GM19351 (cell line): ENCODE measurements around the gene WDR73.
"Not testable (repeated sequence)": the region's sequence is repeated elsewhere in the genome, so short reads cannot be mapped to it uniquely, and the experiment has no call there.

ENCODE experiments used
- ATAC-seq: cut with Tn5 transposase; IDR thresholded peaks from one replicate; pipeline ENCODE4 v1.9.1; 2021; ENCODE audit warnings: mild to moderate bottlenecking, moderate library complexity; ENCODE audit not compliant: unreplicated experiment

WDR73 gene

DNA sequence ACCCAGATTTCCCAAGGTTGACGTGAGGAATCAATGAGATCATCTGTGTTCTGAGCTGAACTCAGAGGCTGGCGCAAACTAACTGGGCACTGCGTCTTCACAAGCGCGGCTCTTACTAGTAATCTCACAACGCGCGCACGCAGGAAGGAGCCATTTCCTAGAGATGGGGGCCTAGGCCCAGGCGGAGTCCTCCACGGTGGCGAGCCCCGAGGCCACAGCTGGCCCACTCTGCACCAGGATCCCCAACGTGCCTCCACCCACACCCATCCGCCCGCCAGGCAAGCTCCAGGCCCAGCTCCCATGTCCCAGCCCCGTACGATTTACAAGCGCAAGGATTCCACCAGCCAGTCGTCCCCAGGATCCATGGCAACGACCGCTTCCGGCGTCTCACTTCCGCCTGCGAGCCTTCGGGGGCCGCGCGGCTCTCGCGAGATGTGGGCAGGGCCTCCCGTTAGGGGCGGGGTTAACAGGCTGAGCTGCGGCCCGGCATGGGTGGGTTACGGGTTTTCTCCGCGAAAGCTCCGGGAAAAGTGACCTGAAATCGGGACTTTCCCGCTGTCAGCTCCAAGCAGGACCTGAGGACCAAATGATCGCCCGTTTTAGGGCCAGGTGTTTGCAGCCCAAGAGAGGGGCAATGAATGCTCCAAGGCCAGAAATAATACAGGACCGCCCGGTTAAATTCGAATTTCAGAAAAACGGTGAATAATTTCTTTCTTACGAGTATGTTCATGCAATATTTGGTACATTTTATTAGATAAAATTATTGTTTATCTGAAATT is at the start of gene WDR73:
Gene WDR73, minus strand, starts transcription at position 374 of the 779 bp plus-strand sequence. Its CDS starts 9 bp downstream, at position 365.
- peak; percentile 84 for ATAC-seq

DNA sequence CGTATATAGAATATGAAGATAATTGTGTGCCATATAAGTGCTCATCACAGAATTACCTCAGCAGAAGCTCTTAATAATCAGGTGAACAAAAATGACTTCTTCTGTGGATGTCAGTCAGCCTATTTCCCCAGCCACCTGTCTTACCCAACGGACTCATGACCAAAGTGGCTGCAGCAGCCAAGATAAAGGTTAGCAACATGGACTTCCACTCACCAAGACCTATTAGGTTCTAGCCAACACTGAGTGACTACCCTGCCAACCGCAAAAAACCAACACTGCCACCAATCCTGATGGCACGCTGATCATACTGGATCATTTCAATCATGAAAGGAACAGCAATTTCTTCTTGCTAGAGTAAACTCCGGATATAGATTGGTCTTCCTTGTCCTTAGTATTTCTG is 49.7 kb upstream of the WDR73 start:
- no peak for ATAC-seq

DNA sequence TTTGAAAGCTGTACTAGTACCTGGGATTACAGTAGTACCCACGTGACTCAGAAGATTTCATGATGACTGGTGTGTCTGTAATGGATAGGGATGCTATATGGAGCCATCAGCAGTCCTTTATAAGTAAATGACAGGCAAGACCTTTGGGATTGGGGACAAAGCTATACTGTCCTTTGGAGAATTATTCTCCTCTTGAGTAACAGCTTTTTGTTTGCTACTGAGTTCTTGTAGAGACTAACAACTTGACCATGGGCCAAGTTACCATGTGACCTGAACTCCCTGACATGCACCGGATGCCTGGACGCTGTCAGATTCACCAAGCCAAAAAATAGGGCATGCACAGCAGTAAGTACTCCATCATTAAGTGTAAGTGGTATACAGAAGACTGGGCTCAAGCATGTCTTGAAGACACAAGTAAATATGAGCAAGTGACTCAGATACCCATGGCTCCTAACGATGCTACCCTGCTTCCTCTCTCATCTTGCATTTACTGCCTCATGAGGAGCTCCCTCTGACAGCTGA is 48.9 kb upstream of the WDR73 start:
- no peak for ATAC-seq

DNA sequence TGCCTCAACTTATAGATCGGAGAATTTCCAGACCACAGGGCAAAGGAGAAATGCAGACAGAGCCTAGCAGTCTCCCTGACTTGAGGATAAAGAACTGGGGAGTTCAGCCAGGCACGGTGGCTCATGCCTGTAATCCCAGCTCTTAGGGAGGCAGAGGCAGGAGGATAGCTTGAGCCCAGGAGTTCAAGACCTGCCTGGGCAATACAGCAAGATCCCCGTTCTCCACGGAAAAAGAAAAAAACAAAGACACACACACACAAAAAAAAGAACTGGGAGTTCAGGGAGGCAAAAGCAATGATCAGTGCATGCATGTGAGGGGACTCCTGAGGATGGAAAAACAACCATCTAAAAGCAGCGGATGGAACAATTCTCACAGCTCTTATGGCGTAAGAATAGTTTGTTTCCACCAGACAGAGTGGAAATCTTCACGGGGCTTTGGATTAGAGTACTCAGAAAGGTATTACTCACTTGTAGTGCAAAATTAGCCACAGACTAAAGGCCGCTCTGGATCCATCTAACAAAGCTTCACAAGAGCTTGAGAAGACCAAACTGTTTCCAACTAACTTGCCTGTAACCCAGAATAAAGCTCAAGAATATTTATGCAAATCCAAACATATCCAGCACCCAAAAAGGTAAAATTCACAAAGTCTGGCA is 45.6 kb upstream of the WDR73 start:
- no peak for ATAC-seq

DNA sequence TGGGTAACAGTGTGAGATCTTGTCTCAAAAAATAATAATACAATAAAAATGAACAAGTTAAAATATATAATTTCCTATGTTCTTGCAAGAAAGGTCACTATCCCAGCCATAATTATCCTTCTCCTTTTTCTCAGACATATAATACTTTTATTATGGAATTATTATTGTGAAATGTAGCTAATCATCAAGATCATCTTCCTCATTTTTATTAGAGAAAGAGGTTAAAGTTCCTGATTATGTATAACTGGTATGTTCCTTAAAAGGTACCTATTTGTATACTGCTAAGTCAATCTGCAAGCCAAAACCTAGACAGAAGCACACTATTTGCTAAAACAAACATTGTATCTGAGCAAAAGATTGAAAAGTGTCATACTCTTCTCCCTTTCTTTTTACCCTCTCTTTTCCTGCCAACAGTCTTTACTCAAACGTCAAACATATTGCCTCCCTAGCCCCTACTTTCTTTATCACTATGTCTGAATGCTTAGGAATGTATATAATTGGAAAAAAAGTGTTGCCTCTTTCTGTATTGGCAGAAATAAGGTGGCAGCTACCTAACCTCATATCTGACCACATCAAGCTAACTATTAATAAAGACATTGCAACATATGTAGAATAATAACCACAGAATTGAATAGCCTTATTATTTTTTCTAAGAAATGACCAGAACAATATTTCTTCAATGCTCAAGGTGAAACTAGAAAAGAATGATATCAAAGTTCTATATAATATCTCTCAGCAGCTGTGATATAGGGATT is 43.3 kb upstream of the WDR73 start:
- ATAC-seq, result no peak

DNA sequence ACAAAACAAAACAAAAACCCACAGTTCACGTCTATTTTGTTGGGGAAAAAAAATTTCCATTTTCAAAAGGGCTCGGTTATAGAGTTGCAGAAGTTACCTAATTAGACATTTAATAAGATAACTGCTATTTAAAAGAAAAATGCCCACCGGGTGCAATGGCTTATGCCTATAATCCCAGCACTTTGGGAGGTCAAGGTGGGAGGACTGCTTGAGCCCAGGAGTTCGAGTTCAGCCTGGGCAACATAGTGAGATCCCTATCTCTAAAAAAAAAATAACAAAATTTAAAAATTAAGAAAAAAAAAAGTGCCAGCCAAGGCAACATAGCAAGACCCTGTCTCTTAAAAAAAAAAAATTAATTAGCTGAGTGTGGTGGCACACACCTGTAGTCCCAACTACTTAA is 42.7 kb upstream of the WDR73 start:
- ATAC-seq, result no peak

DNA sequence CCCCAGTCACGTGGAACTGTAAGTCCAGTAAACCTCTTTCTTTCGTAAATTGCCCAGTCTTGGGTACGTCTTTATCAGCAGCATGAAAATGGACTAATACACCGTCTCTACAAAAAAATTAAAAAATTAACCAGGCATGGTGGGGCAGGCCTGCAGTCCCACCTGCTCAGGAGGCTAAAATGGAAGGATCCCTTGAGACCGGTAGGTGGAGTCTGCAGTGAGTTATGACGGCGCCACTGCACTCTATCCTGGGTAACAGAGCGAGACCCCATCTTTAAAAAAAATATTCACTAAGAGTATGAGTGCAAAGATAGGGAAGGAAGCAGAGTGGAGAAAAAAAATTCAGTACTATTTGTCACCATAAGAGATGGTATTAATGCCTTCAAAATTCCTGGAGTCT is 36.3 kb upstream of the WDR73 start:
- no peak for ATAC-seq

DNA sequence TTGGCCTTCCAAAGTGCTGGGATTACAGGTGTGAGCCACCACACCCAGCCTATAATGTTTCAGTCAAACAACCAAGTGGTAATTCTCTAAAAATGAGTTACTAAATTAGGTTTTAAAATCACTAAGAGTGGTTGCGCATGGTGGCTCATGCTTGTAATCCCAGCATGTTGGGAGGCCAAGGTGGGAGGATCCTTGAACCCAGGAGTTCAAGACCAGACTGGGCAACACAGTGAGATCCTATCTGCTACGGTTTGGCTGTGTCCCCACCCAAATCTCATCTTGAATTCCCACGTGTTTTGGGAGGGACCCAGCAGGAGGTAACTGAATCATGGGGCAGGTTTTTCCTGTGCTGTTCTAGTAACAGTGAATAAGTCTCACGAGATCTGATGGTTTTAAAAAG is 35.8 kb upstream of the WDR73 start:
- no peak for ATAC-seq

DNA sequence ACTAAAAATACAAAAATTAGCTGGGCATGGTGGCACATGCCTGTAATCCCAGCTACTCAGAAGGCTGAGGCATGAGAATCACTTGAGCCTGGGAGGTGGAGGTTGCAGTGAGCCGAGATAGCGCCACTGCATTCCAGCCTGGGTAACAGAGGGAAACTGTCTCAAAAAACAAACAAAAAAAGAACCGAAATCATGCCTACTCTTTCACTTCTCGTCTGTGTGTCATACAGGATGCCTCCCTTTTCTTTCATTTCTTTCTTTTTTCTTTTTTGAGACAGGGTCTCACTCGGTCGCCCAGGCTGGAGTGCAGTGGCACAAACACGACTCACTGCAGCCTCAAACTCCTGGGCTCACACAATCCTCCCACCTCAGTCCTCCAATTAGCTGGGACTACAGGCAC is 32.4 kb upstream of the WDR73 start:
- ATAC-seq, result not testable (repeated sequence)

DNA sequence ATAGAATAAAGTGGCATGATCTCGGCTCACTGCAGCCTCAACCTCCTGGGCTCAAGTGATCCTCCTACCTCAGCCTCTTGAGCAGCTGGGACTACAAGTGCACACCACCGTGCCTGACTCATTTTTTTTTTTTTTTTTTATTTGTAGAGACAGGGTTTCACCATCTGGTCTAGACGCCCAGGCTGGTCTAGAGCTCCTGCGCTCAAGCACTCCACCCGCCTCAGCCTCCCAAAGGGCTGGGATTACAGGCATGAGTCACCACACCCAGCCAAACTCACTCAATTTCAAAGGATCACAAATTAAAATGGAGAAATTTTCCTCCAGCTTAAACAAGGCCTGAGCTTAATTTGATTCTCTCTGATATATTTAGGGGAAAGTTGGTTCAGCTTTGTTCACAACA is 31.2 kb upstream of the WDR73 start:
- ATAC-seq, result no peak

DNA sequence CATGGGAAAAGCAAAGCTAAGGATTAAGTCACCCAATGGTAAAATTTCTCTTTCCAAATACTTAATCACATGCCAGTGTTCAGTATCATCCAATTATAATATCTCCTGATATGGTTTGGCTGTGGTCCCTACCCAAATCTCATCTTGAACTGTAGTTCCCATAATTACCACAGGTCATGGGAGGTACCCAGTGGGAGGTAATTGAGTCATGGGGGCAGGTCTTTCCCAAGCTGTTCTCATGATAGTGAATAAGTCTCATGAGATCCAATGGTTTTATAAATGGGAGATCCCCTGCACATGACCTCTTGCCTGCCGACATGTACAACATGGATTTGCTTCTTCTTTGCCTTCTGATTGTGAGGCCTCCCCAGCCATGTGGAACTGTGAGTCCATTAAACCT is 30.0 kb upstream of the WDR73 start:
- ATAC-seq, result no peak

DNA sequence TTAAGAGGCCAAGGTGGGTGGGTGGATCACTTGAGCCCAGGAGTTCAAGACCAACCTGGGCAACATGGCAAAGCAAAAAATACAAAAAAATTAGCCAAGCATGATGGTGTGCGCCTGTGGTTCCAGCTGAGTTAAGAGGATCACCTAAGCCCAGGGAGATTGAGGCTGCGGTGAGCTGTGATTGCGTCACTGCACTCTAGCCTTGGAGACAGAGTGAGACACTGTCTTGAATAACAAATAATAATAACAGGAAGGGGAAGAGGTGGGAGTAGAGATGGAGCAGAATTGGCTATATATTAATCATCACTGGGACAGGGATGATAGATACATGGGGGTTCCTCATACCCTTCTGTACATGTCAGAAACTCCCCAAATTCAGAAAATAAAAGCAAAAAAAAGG is 27.7 kb upstream of the WDR73 start:
- peak; percentile 69 for ATAC-seq

DNA sequence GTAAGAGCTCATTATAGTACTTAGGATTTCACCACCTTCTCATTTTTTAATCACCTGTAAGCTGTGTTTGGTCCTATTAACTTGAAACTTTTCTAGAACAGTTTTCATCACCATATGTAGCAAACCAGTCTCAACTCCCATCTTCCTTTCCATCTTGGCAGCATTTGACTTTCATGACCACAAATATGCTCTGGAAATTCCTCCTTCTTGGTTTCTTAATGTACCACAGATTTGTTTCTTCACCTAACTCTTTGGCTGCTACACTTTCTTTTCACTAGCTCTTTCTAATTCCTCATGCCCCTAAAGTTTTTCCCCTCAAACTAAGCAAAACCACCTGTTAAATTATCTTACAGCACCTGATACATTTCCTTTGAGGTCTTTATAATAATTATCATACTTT is 17.1 kb upstream of the WDR73 start:
- ATAC-seq, result no peak

DNA sequence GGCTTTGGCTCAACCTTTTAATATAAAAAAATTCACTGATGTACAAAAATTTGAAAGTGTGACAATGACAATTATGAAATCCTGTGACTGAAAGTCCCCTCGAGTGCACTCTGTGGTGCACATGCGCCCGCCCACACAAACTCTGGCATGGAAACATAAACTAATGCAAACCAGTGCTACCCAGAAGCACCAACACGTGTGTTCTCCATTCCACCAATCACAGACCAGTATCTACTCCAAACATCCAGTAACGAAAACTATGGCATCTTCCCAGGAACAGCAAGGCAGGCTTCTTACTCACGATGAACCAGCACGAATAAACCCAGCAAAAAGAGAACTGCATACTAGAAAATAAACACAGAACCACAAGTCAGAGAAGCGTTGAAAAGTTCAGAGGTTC is 15.6 kb upstream of the WDR73 start:
- ATAC-seq, result no peak

DNA sequence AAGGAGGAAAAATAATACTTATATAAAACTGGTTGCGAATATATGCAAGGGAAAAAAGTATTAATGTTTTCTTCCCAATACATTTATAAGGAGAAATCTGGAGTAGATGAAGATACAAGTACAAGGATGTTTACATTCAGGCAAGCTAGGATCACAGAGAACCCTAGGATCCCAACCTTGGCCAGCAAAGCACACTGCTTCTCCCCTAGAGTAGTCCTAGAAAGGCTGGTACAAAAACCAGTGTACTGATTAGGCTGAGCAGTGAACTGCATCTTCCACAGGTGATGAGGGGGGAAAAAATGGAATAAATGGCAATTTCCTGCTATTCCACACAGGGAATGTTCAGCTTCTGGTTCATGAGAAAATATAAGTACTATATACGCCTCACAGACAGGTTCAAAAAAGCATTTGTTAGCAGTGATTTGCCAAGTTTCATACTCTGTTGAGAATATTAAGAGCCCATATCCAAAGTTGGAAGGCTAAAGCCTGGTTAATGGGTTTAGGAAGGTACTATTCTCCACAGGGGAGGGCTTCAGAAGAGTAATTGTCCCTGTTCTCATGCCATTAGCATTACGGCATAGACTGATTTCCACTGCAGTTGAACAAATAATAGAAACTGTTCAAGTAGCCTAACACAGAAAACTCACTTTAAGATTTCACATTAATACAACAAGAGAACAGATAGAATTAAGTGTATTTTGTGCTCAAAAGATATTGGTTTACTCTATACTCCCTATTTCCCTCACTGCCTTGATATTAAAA is 14.3 kb upstream of the WDR73 start:
- no peak for ATAC-seq

DNA sequence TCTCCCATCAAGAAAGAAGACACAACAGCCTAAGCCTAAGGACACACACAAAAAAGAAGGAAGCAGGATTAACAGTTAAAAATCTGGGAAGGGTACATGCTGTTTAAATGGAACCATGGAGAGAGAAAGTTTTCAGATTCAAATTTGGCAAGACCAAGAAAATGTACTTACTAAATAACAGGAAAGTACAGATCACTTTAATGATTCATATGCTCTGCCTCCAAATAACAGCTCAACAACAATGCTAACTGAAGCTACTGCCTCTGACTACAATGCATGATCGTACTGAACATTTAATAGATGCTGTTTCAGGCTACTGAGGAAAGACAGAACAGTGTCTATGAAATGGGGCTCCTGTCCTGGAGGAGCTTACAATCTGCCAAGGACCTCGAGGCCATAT is 12.3 kb upstream of the WDR73 start:
- no peak for ATAC-seq

DNA sequence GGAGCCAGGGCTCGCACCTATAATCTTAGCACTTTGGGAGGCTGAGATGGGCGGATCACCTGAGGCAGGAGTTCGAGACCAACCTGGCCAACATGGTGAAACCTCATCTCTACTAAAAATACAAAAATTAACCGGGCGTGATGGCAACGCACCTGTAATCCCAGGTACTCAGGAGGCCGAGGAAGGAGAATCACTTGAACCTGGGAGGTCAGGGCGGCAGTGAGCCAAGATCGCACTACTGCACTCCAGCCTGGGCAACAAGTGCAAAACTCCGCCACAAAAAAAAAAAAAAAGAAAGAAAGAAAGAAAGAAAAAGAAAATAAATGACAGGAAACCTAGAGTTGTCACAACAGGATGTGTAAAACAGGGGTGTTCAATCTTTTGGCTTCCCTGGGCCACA is 6.9 kb upstream of the WDR73 start:
- ATAC-seq, result no peak

DNA sequence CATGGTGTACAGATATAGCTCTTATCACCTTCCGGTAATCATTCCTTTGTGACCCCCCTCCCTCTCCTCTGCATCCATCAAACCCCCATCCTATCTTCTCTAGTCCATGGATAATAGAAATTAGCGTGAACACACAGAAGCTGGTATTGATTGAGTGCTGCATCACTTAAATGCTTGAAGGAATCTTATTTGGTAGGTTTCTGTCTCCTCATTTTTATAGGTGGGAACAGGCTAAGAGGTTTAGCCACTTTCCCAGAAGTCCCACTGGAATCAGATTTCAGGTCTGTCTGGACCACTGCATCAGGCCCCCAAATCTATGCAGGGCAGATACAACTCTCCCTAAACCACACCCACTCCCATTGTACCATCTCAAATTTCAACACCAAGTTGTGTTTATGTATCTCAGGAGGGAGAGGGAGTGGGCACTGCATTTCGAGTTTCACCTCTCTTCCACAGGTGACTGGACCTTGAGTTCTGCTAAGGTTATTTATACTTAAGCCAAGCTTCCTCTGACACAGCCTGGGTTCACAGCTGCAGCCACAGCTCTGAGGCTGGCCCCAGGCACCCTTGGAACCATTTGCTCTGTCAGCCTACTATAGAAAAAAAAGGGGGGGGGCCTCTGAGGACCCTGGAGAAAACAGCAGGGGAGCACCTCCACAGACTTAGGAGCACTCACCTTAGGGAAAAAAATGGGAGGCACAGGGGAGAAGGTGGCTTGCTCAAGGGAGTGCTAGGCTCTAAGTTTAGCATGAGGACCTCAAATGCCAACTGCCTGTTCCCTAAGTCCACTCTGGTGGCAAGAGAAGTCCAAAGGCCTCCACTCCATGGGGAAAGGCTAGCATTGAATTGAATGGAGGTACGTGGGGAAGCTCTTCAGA is 6.1 kb upstream of the WDR73 start:
- no peak for ATAC-seq

DNA sequence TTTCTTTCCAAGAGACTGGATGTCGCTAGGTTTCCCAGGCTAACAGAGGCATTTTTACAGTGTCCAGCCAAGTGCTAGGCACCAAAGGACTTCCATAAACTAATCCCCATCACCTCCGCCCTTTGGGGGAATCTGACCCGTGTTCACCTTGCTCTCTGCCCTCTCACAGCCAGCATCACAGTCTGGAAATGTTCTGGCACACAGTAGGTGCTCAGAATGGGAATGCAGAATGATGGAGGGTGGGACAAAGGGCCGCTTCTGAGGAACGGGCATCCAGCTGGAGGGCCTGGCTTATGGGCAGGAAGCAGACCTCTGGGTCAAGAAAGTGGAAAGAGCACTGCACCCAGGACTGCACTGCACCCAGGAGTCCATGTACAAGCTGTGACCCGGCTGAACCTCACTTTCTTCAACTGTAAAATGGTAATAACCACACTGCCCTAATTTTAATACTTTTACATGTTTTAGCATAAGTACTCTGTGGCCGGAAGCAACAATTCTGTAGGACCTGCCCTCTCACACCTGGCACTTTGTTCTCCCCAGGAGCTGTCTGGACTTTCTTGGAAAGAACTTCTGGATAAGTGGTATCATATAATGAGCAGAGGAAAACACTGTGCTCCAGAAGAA is 4.8 kb upstream of the WDR73 start:
- no peak for ATAC-seq
